HepG2 (cell line): ENCODE measurements around the gene IGSF21. TPM values are rescaled to one million over a fixed set of nuclear protein-coding genes. Genes with fewer than 3 reads are reported as not detected.

Experiments used
- CCDC6 ChIP-seq: sonication (generic); formaldehyde crosslinking; IDR thresholded peaks from 2 replicates; pipeline ENCODE4 v1.8.1; 2022; ENCODE audit warnings: mild to moderate bottlenecking, missing genetic modification reagents, moderate library complexity
- CSRNP1 ChIP-seq: sonication (generic); formaldehyde crosslinking; IDR thresholded peaks from 2 replicates; pipeline ENCODE4 v1.8.1; 2023; ENCODE audit warnings: mild to moderate bottlenecking, missing genetic modification reagents
- DNMT3B ChIP-seq: conservative IDR thresholded peaks from 2 replicates; pipeline ENCODE4 v1.6.1; 2016; ENCODE audit warnings: missing biosample characterization, control low read depth
- HHEX ChIP-seq: IDR thresholded peaks from 2 replicates; pipeline ENCODE4 v1.6.1; 2016; ENCODE audit warnings: control low read depth
- HNRNPLL ChIP-seq: fragments of 200-400 bp; formaldehyde crosslinking; IDR thresholded peaks from 2 replicates; pipeline ENCODE4 v1.6.1; 2017; ENCODE audit warnings: mild to moderate bottlenecking, low read depth, low read length; ENCODE audit not compliant: poor library complexity, severe bottlenecking
- MTA1 ChIP-seq: sonication (generic); formaldehyde crosslinking; IDR thresholded peaks from 2 replicates; pipeline ENCODE4 v1.4.0; 2020; ENCODE audit warnings: missing genetic modification reagents, mild to moderate bottlenecking, borderline replicate concordance
- NBN ChIP-seq: fragments of 450-650 bp; conservative IDR thresholded peaks from 2 replicates; pipeline ENCODE4 v1.6.1; 2017
- PHB2 ChIP-seq: fragments of 450-650 bp; IDR thresholded peaks from 2 replicates; pipeline ENCODE4 v1.6.1; 2018; ENCODE audit not compliant: partially characterized antibody
- PPARG ChIP-seq: conservative IDR thresholded peaks from 2 replicates; pipeline ENCODE4 v1.6.1; 2016; ENCODE audit warnings: missing biosample characterization, missing genetic modification reagents
- TP53 ChIP-seq: sonication (generic); formaldehyde crosslinking; conservative IDR thresholded peaks from 2 replicates; pipeline ENCODE4 v1.4.0; 2020; ENCODE audit warnings: missing genetic modification reagents
- ZNF101 ChIP-seq: sonication (generic); formaldehyde crosslinking; IDR thresholded peaks from 2 replicates; pipeline ENCODE4 v1.4.0; 2020; ENCODE audit warnings: mild to moderate bottlenecking, low read depth, missing genetic modification reagents, borderline replicate concordance
- ZNF275 ChIP-seq: sonication (generic); formaldehyde crosslinking; IDR thresholded peaks from 2 replicates; pipeline ENCODE4 v1.8.0; 2022; ENCODE audit warnings: missing genetic modification reagents, mild to moderate bottlenecking, inconsistent platforms, borderline replicate concordance
- ZNF83 ChIP-seq: sonication (generic); formaldehyde crosslinking; IDR thresholded peaks from 2 replicates; pipeline ENCODE4 v1.4.0; 2020; ENCODE audit warnings: missing genetic modification reagents, mild to moderate bottlenecking, borderline replicate concordance
- polyA plus RNA-seq, 8 experiments: library from polyadenylated mRNA; depleted of rRNA in 3 of 8; stranded (reverse) in 7 of 8; unstranded in 1 of 8; fragments of >200 nt; fragmentation: Illumina TruSeq in 4 of 8; extraction: Trizol in 4 of 8; gene quantifications; 2 replicates each; pipeline versions ENCODE4 v1.2.1 to v1.2.3, GENCODE V29; 2011 to 2016; ENCODE audit warnings: low read depth in 4 of 8, missing spikeins in 1 of 8, mixed read lengths in 1 of 8; ENCODE audit not compliant: insufficient read depth in 1 of 8
- total RNA-seq, 5 experiments: library from RNA; depleted of rRNA; stranded (reverse); fragments of >200 nt; fragmentation: Illumina TruSeq; extraction: Trizol; gene quantifications; 2 replicates each; pipeline ENCODE4 v1.2.3, GENCODE V29; 2016; ENCODE audit warnings: low read depth in 1 of 5

Gene IGSF21
- total and polyA plus RNA-seq, 2 of the 13 experiments (the other 11 are each of a cell fraction or from before 2014, with no cell fraction given): not detected

- no peak for TF ChIP-seq PPARG (CRISPR knock-in tag)
- TF ChIP-seq ZNF83 (CRISPR knock-in tag): no peak
- TF ChIP-seq ZNF101: no peak
- no peak for TF ChIP-seq DNMT3B (CRISPR knock-in tag)
- TF ChIP-seq PHB2: no peak
- no peak for TF ChIP-seq ZNF275
- no peak for TF ChIP-seq CCDC6 (CRISPR knock-in tag)
- TF ChIP-seq HNRNPLL: no peak
- no peak for TF ChIP-seq MTA1 (CRISPR knock-in tag)
- no peak for TF ChIP-seq TP53 (CRISPR knock-in tag)
- TF ChIP-seq HHEX (CRISPR knock-in tag): no peak
- no peak for TF ChIP-seq CSRNP1 (CRISPR knock-in tag)
- TF ChIP-seq NBN: no peak
Observed at GRCh38 chr1:18088077-18088594, 19.5 kb upstream of the IGSF21 start (continued).
